ENCODE measurements around the gene SMU1.
"Not testable (repeated sequence)": the region's sequence is repeated elsewhere in the genome, so short reads cannot be mapped to it uniquely, and the experiment has no call there.

SMU1 gene

GRCh38 chr9:33022755-33023154, 53.7 kb downstream of the SMU1 start:
- intact Hi-C loops (cut with DNase I), result loop anchor here (10.0 kb wide), 1 partner anchor 52 kb away; the partner anchor contains the start of gene SMU1

DNA sequence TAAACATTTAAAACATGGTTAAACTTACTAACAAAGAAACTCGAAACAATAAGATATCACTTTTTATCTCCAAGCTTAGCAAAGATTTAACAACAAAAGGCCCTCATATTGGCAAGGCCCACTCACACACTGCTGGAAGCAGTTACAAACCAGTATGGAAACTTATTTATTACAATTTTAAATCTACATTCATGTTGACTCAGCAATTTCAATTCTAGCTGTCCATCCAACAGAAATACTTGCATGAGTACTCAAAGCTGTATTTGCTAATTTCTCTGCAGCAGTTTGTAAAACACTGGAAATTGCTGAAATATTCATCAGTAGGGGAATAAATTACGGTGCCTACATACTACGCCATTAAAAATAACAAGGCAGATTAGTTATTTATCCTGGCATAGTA, 54.2 kb downstream of the SMU1 start:
- intact Hi-C loops (cut with DNase I), result loop anchor here (10.0 kb wide), 1 partner anchor 52 kb away; the partner anchor contains the start of gene SMU1
- no peak for DNase-seq

More at GRCh38 chr9:33022755-33023154, 53.7 kb downstream of the SMU1 start:
- DNase-seq, result no peak

- peak in 1 of 10 donors; percentile 80 for DNase-seq
- intact Hi-C loops (cut with DNase I), result loop anchor here (10.0 kb wide), 1 partner anchor 55 kb away; the partner anchor contains the start of gene SMU1
Measured at GRCh38 chr9:33019797-33020196, 56.7 kb downstream of the SMU1 start.

DNA sequence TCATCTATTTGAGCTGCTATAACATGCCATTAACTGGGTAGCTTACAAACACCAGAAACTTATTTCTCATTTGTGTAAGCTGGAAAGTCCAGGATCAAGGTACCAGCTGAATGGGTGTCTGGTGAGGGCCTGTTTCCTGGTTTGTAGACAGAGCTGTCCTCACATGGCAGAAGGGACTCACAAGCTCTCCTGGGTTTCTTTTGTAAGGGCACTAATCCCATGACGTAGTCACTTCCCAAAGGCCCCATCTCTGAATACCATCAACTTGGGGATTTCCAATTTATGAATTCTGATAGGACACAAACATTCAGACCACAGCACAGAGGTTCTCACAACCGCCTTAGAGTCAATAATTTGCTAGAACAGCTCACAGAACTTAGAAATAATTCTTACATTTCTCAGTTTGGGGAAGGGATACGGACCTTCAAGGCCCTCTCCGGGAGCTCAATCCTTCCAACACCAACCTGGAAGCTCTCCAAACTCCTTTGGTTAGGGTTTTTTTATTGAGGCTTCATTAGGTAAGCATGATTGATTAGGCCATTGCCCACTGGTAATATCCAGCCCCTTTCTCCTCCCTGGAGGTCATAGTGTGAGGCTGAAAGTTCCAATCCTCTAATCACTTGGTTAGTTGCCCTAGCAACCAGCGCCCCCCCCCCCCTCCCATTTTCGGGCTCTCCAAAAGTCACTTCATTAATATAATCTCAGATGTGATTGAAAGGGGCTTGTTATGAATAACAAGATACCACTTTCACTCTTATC, 59.0 kb downstream of the SMU1 start:
- intact Hi-C loops (cut with DNase I), result no loop called here
- no peak for DNase-seq

GRCh38 chr9:33014665-33015014, 61.8 kb downstream of the SMU1 start:
- intact Hi-C loops (cut with DNase I), result no loop called here
- DNase-seq, result no peak

DNA sequence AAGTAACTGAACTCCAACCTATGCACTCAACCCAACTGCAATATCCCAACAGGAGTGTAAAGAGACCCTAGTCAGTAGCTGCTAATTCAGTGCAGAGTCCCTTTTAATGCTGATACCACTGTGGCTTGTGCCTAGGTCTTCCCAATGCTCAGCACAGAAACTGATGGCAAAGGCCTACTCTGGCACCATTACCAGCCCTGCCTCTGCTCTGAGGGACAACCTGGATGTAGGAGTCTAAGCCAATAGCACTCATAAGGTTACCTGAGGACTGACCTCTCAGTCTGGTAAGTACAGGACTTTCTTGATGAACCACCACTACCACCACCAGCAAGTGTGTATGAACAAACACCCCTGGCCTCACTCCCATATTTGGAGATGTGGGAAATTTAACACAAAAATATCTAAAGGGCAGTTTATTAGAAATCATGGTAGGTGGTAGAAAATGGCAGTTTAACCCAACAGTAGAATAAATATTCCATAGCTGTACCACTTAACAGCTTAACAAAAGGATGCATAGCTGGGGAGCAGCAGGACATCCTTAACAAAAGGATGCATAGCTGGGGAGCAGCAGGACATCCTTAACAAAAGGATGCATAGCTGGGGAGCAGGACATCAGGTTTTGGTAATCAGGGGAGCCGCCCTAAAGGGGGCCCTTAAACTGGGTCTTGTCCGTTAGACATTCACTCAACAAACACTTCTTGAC, 62.4 kb downstream of the SMU1 start:
- DNase-seq, result no peak
- intact Hi-C loops (cut with DNase I), result no loop called here

DNA sequence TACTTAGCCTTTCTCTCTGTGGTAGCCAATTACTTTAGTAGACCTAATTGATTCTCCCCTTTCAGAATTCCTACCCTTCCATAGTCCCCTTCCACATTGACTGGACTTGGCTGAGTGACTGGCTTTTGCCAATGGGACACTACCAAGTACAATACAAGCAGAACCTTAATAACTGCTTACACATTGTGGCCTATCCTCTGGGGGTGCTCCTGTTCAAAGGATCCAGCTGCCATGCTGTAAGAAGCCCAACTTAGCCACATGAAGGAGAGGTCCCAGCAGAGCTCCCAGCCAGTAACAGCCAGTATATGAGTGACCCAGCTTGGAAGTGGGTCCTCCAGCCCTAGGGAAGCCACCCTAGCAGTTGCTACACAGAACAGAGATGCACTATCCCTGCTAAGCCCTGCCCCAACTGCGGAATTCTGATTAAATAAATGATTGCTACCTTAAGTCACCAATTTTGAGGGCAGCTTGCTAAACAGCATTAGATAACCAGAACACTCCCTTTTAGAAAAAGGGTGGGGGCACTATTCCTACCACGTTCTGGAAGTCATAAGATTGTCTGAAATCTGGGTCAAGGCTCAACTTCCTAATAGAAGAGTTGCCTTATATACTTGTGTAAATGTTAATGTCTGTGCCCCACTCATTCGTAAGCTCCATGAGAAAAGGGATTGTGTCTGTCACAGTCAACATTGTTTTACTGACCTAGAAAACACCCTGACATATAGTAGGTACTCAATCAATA, 64.0 kb downstream of the SMU1 start:
- DNase-seq, result no peak
- intact Hi-C loops (cut with DNase I), result no loop called here

DNA sequence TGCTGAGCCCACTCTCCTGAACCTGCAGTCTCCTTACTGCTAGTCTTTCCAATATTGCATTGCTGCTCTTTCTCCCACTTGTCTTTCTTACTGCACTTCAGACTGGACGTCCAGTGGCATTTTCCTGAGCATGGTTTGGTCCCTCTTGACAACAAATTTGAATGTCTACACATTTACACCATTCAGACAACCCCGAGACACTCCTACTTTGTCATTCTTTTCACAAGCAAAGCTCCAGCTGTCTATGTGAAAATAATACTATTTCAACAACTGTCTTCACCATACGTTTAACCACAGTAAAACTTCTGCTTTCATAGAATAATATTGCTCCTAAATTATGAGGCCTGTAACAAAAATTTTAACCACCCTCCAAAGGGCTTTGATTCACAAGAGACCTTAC, 64.6 kb downstream of the SMU1 start:
- no peak for DNase-seq
- intact Hi-C loops (cut with DNase I), result no loop called here

- intact Hi-C loops (cut with DNase I), result no loop called here
- no peak for DNase-seq
Measured at GRCh38 chr9:33007755-33008154, 68.7 kb downstream of the SMU1 start.

- intact Hi-C loops (cut with DNase I), result not testable (repeated sequence)
Measured at GRCh38 chr9:33005335-33005734, 71.1 kb downstream of the SMU1 start.

DNA sequence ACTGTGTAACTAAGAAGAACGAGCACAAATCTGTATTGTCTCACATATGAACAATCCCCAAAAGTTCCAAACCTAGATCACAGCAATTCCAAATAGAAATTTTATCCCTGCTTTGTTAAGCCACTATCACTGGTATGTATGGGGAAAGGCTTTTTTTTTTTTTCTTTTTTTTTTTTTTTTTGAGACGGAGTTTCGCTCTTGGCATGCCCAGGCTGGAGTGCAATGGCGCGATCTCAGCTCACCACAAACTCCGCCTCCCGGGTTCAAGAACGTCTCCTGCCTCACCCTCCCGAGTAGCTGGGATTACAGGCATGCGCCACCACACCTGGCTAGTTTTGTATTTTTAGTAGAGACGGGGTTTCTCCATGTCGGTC, 75.8 kb downstream of the SMU1 start:
- intact Hi-C loops (cut with DNase I), result not testable (repeated sequence)

More at GRCh38 chr9:33005335-33005734, 71.1 kb downstream of the SMU1 start:
- not testable (repeated sequence) for DNase-seq

GRCh38 chr9:32992595-32993238, 83.8 kb downstream of the SMU1 start:
- intact Hi-C loops (cut with DNase I), result no loop called here
- no peak for DNase-seq

More for the DNA sequence above, 75.8 kb downstream of the SMU1 start:
- peak in 2 of 10 donors; percentile 21 to 69 for DNase-seq

DNA sequence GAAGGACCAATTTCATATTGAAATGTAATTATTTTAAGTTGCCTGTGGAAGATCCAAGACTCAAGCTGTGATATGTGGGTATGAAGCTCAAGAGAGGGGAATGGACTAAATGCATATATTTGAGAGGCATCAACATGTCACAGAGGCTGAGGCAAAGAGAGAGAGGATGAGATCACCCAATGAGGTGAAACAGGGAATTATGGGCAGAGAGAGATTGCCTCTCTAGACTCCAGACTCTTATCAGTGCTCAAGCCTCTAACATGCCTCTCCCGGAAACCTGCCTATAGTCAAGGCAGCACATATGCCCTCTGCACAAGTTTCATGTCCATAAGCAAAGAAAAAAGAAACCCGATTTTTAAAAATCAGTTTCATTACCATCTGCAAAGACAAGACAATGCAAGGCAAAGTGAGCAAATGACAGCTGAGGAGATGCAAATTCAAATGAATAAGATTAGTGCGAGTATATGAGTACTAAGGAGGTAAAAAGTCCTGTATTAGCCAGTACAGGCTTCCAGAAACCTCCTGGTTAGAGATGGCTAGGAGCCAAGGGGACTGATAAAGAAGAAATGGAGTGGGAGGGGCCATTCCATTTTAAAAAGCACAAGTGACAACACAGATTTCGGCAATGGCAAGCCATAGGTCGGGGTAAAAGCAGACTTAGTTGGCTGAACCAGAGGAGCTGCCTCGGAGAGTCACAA, 84.4 kb downstream of the SMU1 start:
- no peak for DNase-seq
- intact Hi-C loops (cut with DNase I), result no loop called here
